Endothelial cell of umbilical vein (primary cell): ENCODE measurements around the gene SHROOM2. TPM values are rescaled to one million over a fixed set of nuclear protein-coding genes. Genes with fewer than 3 reads are reported as not detected.

ENCODE experiments used
- BruUV-seq: library from RNA; stranded (reverse); fragments of 400-500 nt; replicated peaks from 2 replicates; lab custom pipeline; 2021; lab: Mats Ljungman, UMichigan
- CTCF ChIA-PET: fragments of 300-600, 350-600 bp; sonication (Branson Sonifier 250); formaldehyde crosslinking; loops from one replicate; lab custom pipeline; 2021; ENCODE audit warnings: antibody characterized with exemption, inconsistent platforms; lab: Charles Lee
- POLR2A ChIA-PET: fragments of 300-600, 350-600 bp; sonication (Branson Sonifier 250); formaldehyde crosslinking; loops from one replicate; lab custom pipeline; 2021; ENCODE audit warnings: antibody characterized with exemption, inconsistent platforms; lab: Charles Lee
- DNase-seq: peaks from one replicate; pipeline ENCODE4 v3.0.0-alpha.2; 2011; ENCODE audit warnings: low read depth, low spot score
- FAIRE-seq: peaks from 2 replicates; lab custom pipeline; 2011; peaks lifted over from hg19 to GRCh38; lab: Jason Lieb, UNC
- H2AFZ ChIP-seq: 2 replicates; pipeline ENCODE4 v1.6.0; 2012; ENCODE audit warnings: low read depth, low read length, control low read depth, inconsistent platforms
- H3K27ac ChIP-seq: 2 replicates; pipeline ENCODE4 v1.5.1; 2011; ENCODE audit warnings: low read depth, mild to moderate bottlenecking, control low read depth, low read length, moderate library complexity; ENCODE audit not compliant: insufficient read depth
- H3K27me3 ChIP-seq, 2 experiments: 2 replicates each; pipeline versions ENCODE4 v1.6.0 to v1.6.1; 2011; ENCODE audit warnings: low read length in 2 of 2, mixed read lengths in 1 of 2; ENCODE audit not compliant: control insufficient read depth in 2 of 2, insufficient read depth in 2 of 2
- H3K36me3 ChIP-seq, 2 experiments: 2 replicates in 1 of 2; 3 replicates in 1 of 2; pipeline ENCODE4 v1.5.1; 2011; ENCODE audit warnings: low read length in 2 of 2, mild to moderate bottlenecking in 1 of 2, moderate library complexity in 1 of 2; ENCODE audit not compliant: control insufficient read depth in 2 of 2, insufficient read depth in 2 of 2; ENCODE audit errors: extremely low read depth in 1 of 2
- H3K4me1 ChIP-seq: 3 replicates; pipeline ENCODE4 v1.5.1; 2011; ENCODE audit warnings: mild to moderate bottlenecking, low read length; ENCODE audit not compliant: control insufficient read depth, insufficient read depth; ENCODE audit errors: extremely low read depth
- H3K4me2 ChIP-seq: 2 replicates; pipeline ENCODE4 v1.6.1; 2011; ENCODE audit warnings: low read length, control low read depth, mixed read lengths; ENCODE audit not compliant: insufficient read depth
- H3K4me3 ChIP-seq, 3 experiments: fragments of 200-600 bp in 1 of 3; sonication (generic), shearing (Covaris generic) in 1 of 3; replicated peaks in 1 of 3; 2 replicates each; pipeline ENCODE4 v1.5.1; 2011 to 2016; ENCODE audit warnings: control low read depth in 3 of 3, low read length in 3 of 3, mild to moderate bottlenecking in 2 of 3, inconsistent platforms in 1 of 3, low read depth in 1 of 3, moderate library complexity in 1 of 3; ENCODE audit not compliant: insufficient read depth in 1 of 3
- H3K79me2 ChIP-seq: 2 replicates; pipeline ENCODE4 v1.6.0; 2012; ENCODE audit warnings: low read length, inconsistent platforms; ENCODE audit not compliant: control insufficient read depth, insufficient read depth
- H3K9ac ChIP-seq: replicated peaks from 2 replicates; pipeline ENCODE3; 2011; ENCODE audit warnings: low read length, control low read depth; ENCODE audit not compliant: insufficient read depth; ENCODE audit errors: extremely low read depth
- H3K9me1 ChIP-seq: replicated peaks from 3 replicates; pipeline ENCODE4 v1.6.0; 2011; ENCODE audit warnings: mild to moderate bottlenecking, low read length; ENCODE audit not compliant: control insufficient read depth, insufficient read depth; ENCODE audit errors: extremely low read depth
- H3K9me3 ChIP-seq: replicated peaks from 2 replicates; pipeline ENCODE4 v1.5.1; 2012; ENCODE audit warnings: low read length, inconsistent platforms; ENCODE audit not compliant: control insufficient read depth, insufficient read depth
- H4K20me1 ChIP-seq: replicated peaks from 2 replicates; pipeline ENCODE3; 2011; ENCODE audit warnings: mild to moderate bottlenecking, low read length; ENCODE audit not compliant: control insufficient read depth, insufficient read depth; ENCODE audit errors: extremely low read depth
- CTCF ChIP-seq, 2 donors: IDR thresholded peaks; 1 replicate in 1 of 2; 2 replicates in 1 of 2; pipeline ENCODE4 v1.5.1; 2011; ENCODE audit warnings: low read length in 2 of 2, mild to moderate bottlenecking in 2 of 2, moderate library complexity in 2 of 2, control low read depth in 1 of 2, inconsistent platforms in 1 of 2, low read depth in 1 of 2; ENCODE audit not compliant: insufficient read depth in 1 of 2; ENCODE audit errors: extremely low read depth in 1 of 2
- EZH2 ChIP-seq: IDR thresholded peaks from 2 replicates; pipeline ENCODE4 v1.6.1; 2012; ENCODE audit warnings: borderline replicate concordance, low read depth, mild to moderate bottlenecking, moderate library complexity, low read length, inconsistent platforms; ENCODE audit not compliant: severe bottlenecking
- FOS ChIP-seq: IDR thresholded peaks from 2 replicates; pipeline ENCODE4 v1.6.1; 2011; ENCODE audit warnings: mild to moderate bottlenecking, low read length, moderate library complexity, borderline replicate concordance; ENCODE audit not compliant: insufficient read depth
- GATA2 ChIP-seq: IDR thresholded peaks from 2 replicates; pipeline ENCODE4 v1.7.0; 2011; ENCODE audit warnings: low read depth, mild to moderate bottlenecking, moderate library complexity, mixed read lengths, low read length; ENCODE audit not compliant: insufficient read length, insufficient read depth
- JUN ChIP-seq: IDR thresholded peaks from 2 replicates; pipeline ENCODE4 v1.6.1; 2011; ENCODE audit warnings: borderline replicate concordance, low read depth; ENCODE audit not compliant: insufficient read length, insufficient read depth
- MAX ChIP-seq: IDR thresholded peaks from 2 replicates; pipeline ENCODE4 v1.6.1; 2011; ENCODE audit not compliant: insufficient read depth, insufficient read length
- MYC ChIP-seq: IDR thresholded peaks from one replicate; pipeline ENCODE4 v1.6.1; 2011; ENCODE audit warnings: mild to moderate bottlenecking, low read depth, low read length
- POLR2A ChIP-seq: IDR thresholded peaks from 2 replicates; pipeline ENCODE4 v1.6.1; 2012; ENCODE audit warnings: low read depth, mild to moderate bottlenecking, control low read depth, low read length
- POLR2AphosphoS5 ChIP-seq: IDR thresholded peaks from 2 replicates; pipeline ENCODE4 v1.6.1; 2012; ENCODE audit warnings: low read depth, mild to moderate bottlenecking, control low read depth, low read length, moderate library complexity; ENCODE audit not compliant: insufficient read depth
- dilution Hi-C: fragments of 300-500 bp; cut with MboI; formaldehyde crosslinking; loops from one replicate; pipeline ENCODE4 v1.15.0; 2019; ENCODE audit warnings: low sequenced_read_pairs; ENCODE audit not compliant: extremely low pct_ligation_motif_present
- intact Hi-C: fragments of 100-400 bp; cut with micrococcal nuclease; formaldehyde crosslinking; loops from one replicate; pipeline ENCODE4 v1.10.0; 2022
- polyA plus RNA-seq, 4 experiments: library from polyadenylated mRNA; depleted of rRNA in 3 of 4; stranded (reverse) in 3 of 4; unstranded in 1 of 4; fragments of >200 nt; gene quantifications; 2 replicates each; pipeline versions ENCODE4 v1.2.1 to v1.2.3, GENCODE V29; 2011 to 2012; ENCODE audit warnings: missing spikeins in 1 of 4
- total RNA-seq: library from RNA; stranded (reverse); gene quantifications from 2 replicates; pipeline ENCODE4 v1.2.3, GENCODE V29; 2021

The SHROOM2 gene
- total and polyA plus RNA-seq, 2 donors (not counting 3 experiments of a cell fraction or from before 2014, with no cell fraction given), result 3.7 to 11.8 TPM

GRCh38 chrX:9860826-9861225 lies 74.6 kb downstream of the SHROOM2 start:
- Histone ChIP-seq H3K79me2 (no peaks in the 10 kb centered on the region), H3K36me3 (no peaks in the 10 kb centered on the region), H3K27me3 (no peaks in the 10 kb centered on the region), H3K4me2 (no peak overlapping the region), H3K27ac (no peak overlapping the region), H3K9ac (no peak overlapping the region), H3K9me1 (no peaks in the 10 kb centered on the region), H2AFZ (no peak overlapping the region), H3K4me1 (peaks cover 19% of the 10 kb centered on the region), H3K4me3 (no peak overlapping the region), H4K20me1 (no peaks in the 10 kb centered on the region), H3K9me3 (no peaks in the 10 kb centered on the region)
- DNase-seq, result no peak
- BruUV-seq, result no TSS peak
- TF ChIP-seq MYC (no peak), FOS (no peak)
- dilution Hi-C loops, result no loop called here
- ChIA-PET POLR2A (no interaction called here), CTCF (no interaction called here)
- intact Hi-C loops, result no loop called here
- FAIRE-seq, result peak; percentile 70

- Histone ChIP-seq H3K4me3 (no peak overlapping the region), H3K4me1 (peaks cover 20% of the 10 kb centered on the region), H3K27me3 (no peaks in the 10 kb centered on the region), H2AFZ (no peak overlapping the region), H3K9me3 (no peaks in the 10 kb centered on the region), H3K4me2 (no peak overlapping the region), H3K79me2 (no peaks in the 10 kb centered on the region), H4K20me1 (no peaks in the 10 kb centered on the region), H3K9me1 (no peaks in the 10 kb centered on the region), H3K27ac (no peak overlapping the region), H3K36me3 (no peaks in the 10 kb centered on the region), H3K9ac (no peak overlapping the region)
- FAIRE-seq, result no peak
- ChIA-PET POLR2A (no interaction called here), CTCF (no interaction called here)
- dilution Hi-C loops, result no loop called here
- intact Hi-C loops, result no loop called here
- TF ChIP-seq CTCF (IDR thresholded peaks at IDR 0.05; ENCODE audit: extremely low read depth in 1 of 2, insufficient read depth in 1 of 2, low read depth in 1 of 2, low read length in 2 of 2) (no peak), JUN (no peak), POLR2AphosphoS5 (no peak), GATA2 (no peak), MAX (no peak), FOS (no peak), POLR2A (no peak), MYC (no peak), EZH2 (no peak)
- no TSS peak for BruUV-seq
- DNase-seq, result no peak
Observed at GRCh38 chrX:9861711-9862110, 75.5 kb downstream of the SHROOM2 start.
